RWPE1 (cell line): ENCODE measurements around the gene NAGPA.

ENCODE experiments used
- CTCF ChIA-PET: fragments of 350-600 bp; sonication (Branson Sonifier 250); formaldehyde crosslinking; extraction: SDS; loops from one replicate; lab custom pipeline; 2021; lab: Yijun Ruan, JAX
- POLR2A ChIA-PET: fragments of 400-600 bp; formaldehyde crosslinking; extraction: SDS; loops from one replicate; lab custom pipeline; 2020; ENCODE audit warnings: antibody characterized with exemption; ENCODE audit not compliant: low non-redundant PET; lab: Yijun Ruan, JAX
- DNase-seq: peaks from one replicate; pipeline ENCODE4 v3.0.0; 2012; ENCODE audit warnings: low spot score
- H3K27ac ChIP-seq: fragments of 450-650 bp; 2 replicates; pipeline ENCODE4 v1.5.1; 2017
- TF ChIP-seq, protein P1 (sequence below): fragments of 450-650 bp; conservative IDR thresholded peaks from 2 replicates; pipeline ENCODE4 v1.5.1; 2017; ENCODE audit warnings: low read depth, mild to moderate bottlenecking

NAGPA gene

DNA sequence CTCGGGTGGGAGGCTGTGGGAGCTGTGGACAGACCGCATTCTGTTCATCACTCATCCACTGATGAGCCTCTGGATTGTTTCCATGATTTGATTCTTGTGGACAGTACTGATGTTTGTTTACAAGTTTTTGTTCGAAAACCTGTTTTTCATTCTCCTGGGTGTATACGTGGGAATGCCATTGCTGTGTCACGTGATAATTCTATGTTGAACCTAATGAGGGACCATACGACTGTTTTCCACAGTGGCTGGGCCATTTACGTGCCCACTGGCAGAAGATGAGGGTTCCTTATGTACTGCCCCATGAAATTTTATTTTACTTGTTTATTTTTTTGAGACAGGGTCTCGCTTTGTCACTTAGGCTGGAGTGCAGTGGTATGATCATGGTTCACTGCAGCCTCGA is 35.3 kb upstream of the NAGPA start:
- DNase-seq, result no peak
- POLR2A ChIA-PET, result no interaction called here
- CTCF ChIA-PET, result no interaction called here
- H3K27ac ChIP-seq, result no peak overlapping the region
- TF ChIP-seq, protein P1, sequence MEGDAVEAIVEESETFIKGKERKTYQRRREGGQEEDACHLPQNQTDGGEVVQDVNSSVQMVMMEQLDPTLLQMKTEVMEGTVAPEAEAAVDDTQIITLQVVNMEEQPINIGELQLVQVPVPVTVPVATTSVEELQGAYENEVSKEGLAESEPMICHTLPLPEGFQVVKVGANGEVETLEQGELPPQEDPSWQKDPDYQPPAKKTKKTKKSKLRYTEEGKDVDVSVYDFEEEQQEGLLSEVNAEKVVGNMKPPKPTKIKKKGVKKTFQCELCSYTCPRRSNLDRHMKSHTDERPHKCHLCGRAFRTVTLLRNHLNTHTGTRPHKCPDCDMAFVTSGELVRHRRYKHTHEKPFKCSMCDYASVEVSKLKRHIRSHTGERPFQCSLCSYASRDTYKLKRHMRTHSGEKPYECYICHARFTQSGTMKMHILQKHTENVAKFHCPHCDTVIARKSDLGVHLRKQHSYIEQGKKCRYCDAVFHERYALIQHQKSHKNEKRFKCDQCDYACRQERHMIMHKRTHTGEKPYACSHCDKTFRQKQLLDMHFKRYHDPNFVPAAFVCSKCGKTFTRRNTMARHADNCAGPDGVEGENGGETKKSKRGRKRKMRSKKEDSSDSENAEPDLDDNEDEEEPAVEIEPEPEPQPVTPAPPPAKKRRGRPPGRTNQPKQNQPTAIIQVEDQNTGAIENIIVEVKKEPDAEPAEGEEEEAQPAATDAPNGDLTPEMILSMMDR, result no peak

DNA sequence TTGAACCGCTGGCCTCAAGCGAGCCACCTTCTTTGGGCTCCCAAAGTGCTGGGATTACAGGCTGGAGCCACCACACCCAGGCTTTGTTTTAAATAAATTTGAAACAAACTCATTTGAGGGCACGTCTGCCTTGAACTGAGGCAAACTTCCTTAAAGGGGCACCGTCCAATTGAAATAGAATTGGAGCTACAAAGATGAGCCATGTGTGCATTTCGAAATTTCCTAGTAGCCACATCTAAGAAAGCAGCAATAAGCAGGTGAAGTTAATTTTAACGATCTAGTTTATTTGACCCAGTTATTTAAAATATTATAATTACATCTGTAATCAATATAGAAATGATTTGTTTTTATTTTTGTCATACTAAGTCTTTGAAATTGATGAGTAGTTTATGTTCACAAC is 32.8 kb upstream of the NAGPA start:
- DNase-seq, result no peak
- TF ChIP-seq, protein P1, result no peak
- H3K27ac ChIP-seq, result no peak overlapping the region
- POLR2A ChIA-PET, result no interaction called here
- CTCF ChIA-PET, result no interaction called here

DNA sequence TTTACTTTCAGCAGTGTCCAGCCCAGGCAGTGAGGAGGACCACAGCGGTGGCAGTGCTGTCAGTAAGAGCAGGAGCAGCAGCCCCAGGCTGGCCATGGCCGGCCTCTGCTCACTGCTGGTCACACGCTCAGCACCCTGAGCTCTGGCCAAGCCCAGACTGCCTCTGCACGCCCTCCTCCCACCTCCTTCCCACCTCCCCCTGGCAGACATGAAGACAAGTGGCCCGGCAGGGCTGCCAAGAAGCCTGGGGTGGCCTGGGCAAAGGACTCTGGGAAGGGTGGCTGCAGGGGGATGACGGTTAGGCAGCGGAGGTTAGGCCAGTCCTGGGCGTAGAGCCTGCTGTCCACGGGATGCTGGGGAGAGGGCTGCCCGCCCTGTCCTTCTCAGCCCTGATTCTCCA is 32.1 kb upstream of the NAGPA start, which contains the start of gene C16orf89:
C16orf89 (minus strand) TSS at position 144 of the 400 bp plus-strand sequence; CDS start at position 96, 48 bp downstream.
- POLR2A ChIA-PET, result no interaction called here
- DNase-seq, result no peak
- CTCF ChIA-PET, result no interaction called here

DNA sequence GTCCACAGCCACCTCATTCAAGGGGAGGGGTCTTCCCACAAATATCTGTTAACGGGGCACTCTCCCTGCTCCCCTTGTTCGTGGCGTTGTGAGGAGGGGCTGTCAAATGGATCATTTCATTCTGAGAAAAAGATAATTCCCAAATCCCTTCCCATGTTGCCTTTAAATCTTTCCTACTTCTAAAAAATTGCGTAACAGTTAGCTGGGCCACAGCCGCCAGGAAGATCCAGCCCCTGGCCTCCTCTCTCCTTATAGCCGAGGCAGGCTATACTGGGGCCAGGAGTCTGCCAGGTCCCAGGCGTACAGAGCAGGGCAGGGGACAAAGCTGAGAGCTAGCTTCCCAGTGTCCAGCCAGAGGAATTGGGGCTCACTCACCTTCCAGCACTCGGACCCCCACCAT is 31.6 kb upstream of the NAGPA start:
- no peak for DNase-seq
- TF ChIP-seq, protein P1, result no peak
- POLR2A ChIA-PET, result no interaction called here
- CTCF ChIA-PET, result no interaction called here
- no peak overlapping the region for H3K27ac ChIP-seq

More for the DNA sequence above, 32.1 kb upstream of the NAGPA start, which contains the start of gene C16orf89:
- H3K27ac ChIP-seq, result no peak within 1 kb of the TSS
- TF ChIP-seq, protein P1, result no peak

DNA sequence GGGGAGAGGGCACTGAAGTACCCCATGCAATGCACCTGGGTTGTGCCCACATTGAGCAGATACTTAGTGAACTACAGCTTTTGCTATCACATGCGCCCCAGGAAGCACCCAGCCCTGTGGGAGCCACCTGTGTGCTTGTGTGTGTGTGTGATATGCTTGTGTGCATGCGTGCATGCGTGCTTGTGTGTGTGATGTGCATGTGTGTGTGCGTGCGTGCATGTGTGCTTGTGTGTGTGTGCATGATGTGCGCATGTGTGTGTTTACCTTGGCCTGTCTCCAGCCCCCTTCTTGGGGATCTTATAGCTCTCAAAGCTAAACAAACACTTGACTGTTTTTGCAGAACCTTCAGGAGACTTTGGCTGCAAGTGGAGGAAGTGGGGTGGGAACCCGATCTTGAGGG is 31.2 kb upstream of the NAGPA start:
- TF ChIP-seq, protein P1, result no peak
- DNase-seq, result no peak
- no peak overlapping the region for H3K27ac ChIP-seq
- POLR2A ChIA-PET, result no interaction called here
- CTCF ChIA-PET, result no interaction called here

DNA sequence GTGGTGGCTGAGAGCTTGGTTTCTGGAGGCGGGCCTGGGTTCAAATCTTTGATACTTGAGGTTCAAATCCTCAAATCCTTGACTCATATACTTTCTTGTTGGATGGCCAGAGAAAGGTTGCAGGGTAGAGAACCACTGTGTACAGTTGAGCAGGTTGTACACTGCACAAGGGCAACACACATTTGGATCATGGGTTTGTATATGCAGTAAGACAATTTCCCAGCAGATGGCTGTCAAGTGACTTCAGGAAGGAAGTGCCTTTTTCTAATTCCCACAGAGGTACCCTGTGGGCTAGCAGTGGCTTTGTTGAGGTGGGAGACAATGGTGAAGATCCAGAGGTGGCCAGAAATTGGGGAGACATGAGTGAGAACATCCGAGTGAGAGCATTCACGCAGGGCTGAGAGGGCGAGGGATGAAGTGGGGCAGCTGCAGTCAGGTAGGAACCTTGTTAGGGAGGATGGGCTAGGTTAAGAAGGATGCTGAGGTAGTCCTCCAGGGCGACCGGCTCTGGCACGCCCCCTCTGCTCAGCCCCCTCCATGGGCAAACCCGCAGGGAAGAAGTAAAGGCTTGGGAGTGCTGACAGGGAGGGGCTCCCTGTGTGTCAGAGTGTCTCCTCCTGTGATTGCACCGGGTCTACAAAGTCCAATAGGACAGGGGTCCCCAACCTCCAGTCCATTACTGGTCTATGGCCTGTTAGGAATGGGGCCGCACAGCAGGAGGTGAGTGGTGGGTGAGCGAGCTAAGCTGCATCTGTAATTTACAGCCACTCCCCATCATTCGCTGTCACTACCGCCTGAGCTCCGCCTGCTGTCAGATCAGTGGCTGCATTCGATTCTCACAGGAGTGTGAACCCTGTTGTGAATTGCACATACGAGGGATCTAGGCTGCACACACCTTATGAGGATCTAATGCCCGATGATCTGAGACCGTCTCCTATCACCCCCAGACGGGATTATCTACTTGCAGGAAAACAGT is 29.3 kb upstream of the NAGPA start:
- CTCF ChIA-PET, result no interaction called here
- TF ChIP-seq, protein P1, result no peak
- POLR2A ChIA-PET, result interaction anchor here (0.6 kb wide), 1 partner anchor 11 kb away, joined by 11 read pairs; no protein-coding TSS in a partner anchor
- DNase-seq, result no peak
- H3K27ac ChIP-seq, result no peak overlapping the region
